Adrenal gland (tissue), 5 donors: ENCODE results near the gene MLLT3.

Source experiments
- POLR2A ChIP-seq, 2 donors: fragments of 450-650 bp; IDR thresholded peaks; one replicate each; pipeline ENCODE4 v1.6.1; 2017; ENCODE audit warnings: antibody characterized with exemption in 2 of 2, mild to moderate bottlenecking in 2 of 2, moderate library complexity in 1 of 2
- TF ChIP-seq, protein P1 (sequence below), 6 experiments: fragments of 450-650 bp in 4 of 6; fragments of 200-600 bp in 2 of 6; sonication (generic) in 1 of 6; IDR thresholded peaks; 1 replicate in 5 of 6; 2 replicates in 1 of 6; pipeline versions ENCODE4 v1.5.1 to v1.8.0; 2016 to 2021; ENCODE audit warnings: antibody characterized with exemption in 6 of 6, mild to moderate bottlenecking in 2 of 6, moderate library complexity in 1 of 6
- donor health status: DM: no; HTN: no; CAD: no.

DNA sequence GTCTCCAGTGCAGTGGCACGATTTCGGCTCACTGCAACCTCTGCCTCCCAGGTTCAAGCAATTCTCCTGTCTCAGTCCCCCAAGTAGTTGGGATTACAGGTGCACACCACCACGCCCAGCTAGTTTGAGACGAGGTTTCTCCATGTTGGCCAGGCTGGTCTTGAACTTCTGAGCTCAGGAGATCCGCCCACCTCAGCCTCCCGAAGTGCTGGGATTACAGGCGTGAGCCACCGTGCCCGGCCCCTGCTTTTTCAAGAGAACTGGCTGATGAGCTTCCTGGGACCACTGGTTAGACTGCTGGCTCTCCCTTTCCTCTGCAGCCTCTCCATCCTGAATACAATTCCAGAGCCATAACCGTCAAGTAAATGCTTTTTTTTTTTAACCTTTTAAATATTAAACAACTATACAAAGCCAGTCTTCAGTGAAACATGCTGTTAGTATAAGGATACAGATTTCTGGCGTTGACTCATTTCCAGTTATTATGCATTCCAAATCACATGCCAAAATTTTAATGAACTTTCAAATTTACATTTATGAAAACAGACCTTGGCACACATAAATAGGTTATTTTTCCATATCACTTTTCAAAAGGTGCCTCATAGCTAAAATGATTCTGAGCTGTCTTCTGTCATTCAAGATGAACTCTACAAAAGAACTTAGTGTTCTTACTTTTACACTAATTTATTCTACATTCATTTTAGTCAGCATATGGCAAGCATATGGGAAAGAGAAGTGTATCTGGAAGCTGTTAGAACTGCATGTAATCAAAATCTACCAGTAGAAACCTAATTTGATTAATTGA lies 116.0 kb downstream of the MLLT3 start:
- no peak for TF ChIP-seq POLR2A (IDR thresholded peaks at IDR 0.05)
- TF ChIP-seq, protein P1, sequence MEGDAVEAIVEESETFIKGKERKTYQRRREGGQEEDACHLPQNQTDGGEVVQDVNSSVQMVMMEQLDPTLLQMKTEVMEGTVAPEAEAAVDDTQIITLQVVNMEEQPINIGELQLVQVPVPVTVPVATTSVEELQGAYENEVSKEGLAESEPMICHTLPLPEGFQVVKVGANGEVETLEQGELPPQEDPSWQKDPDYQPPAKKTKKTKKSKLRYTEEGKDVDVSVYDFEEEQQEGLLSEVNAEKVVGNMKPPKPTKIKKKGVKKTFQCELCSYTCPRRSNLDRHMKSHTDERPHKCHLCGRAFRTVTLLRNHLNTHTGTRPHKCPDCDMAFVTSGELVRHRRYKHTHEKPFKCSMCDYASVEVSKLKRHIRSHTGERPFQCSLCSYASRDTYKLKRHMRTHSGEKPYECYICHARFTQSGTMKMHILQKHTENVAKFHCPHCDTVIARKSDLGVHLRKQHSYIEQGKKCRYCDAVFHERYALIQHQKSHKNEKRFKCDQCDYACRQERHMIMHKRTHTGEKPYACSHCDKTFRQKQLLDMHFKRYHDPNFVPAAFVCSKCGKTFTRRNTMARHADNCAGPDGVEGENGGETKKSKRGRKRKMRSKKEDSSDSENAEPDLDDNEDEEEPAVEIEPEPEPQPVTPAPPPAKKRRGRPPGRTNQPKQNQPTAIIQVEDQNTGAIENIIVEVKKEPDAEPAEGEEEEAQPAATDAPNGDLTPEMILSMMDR (IDR thresholded peaks at IDR 0.05): no peak
